H54 (cell line): ENCODE results near the gene ALG1L2.
"Not testable (repeated sequence)": the region's sequence is repeated elsewhere in the genome, so short reads cannot be mapped to it uniquely, and the experiment has no call there.

Experiments used
- DNase-seq: peaks from one replicate; pipeline ENCODE4 v3.0.0; 2011; ENCODE audit warnings: low spot score, mixed read lengths; ENCODE audit not compliant: insufficient read length
- FAIRE-seq: peaks from 3 replicates; lab custom pipeline; 2011; peaks lifted over from hg19 to GRCh38; lab: Jason Lieb, UNC
- POLR2A ChIP-seq: IDR thresholded peaks from 2 replicates; pipeline ENCODE4 v1.6.1; 2011; ENCODE audit warnings: low read depth, mild to moderate bottlenecking, low read length

The ALG1L2 gene

GRCh38 chr3:130111185-130111864 lies 29.7 kb downstream of the ALG1L2 start:
- DNase-seq (peak; percentile 40), FAIRE-seq (no peak)
- TF ChIP-seq POLR2A: peak; percentile 42; the same call in 1 of the 2 replicates

GRCh38 chr3:130111865-130112747 lies 30.5 kb downstream of the ALG1L2 start:
- FAIRE-seq, DNase-seq: not testable (repeated sequence)
- TF ChIP-seq POLR2A: 0 out of 2 replicates have a peak, but pooled peaks have one; percentile 5

GRCh38 chr3:130112748-130113073 lies 31.1 kb downstream of the ALG1L2 start:
- not testable (repeated sequence) for FAIRE-seq, DNase-seq

- not testable (repeated sequence) for FAIRE-seq, DNase-seq
These were observed 33.8 kb downstream of the ALG1L2 start for GRCh38 chr3:130115400-130115799.

- no peak for TF ChIP-seq POLR2A
- FAIRE-seq (no peak), DNase-seq (no peak)
These were observed 36.3 kb downstream of the ALG1L2 start for GRCh38 chr3:130117933-130118332.

- not testable (repeated sequence) for DNase-seq, FAIRE-seq
These were observed 38.2 kb downstream of the ALG1L2 start for GRCh38 chr3:130119824-130120223.

GRCh38 chr3:130120291-130120690 lies 38.7 kb downstream of the ALG1L2 start:
- FAIRE-seq, DNase-seq: not testable (repeated sequence)

- not testable (repeated sequence) for FAIRE-seq, DNase-seq
These were observed 41.5 kb downstream of the ALG1L2 start for GRCh38 chr3:130122891-130123775.

- DNase-seq, FAIRE-seq: not testable (repeated sequence)
These were observed 43.8 kb downstream of the ALG1L2 start for GRCh38 chr3:130125406-130125805.

- DNase-seq, FAIRE-seq: not testable (repeated sequence)
These were observed 54.7 kb downstream of the ALG1L2 start for GRCh38 chr3:130136337-130136736.

GRCh38 chr3:130137685-130138084 lies 56.1 kb downstream of the ALG1L2 start:
- DNase-seq, FAIRE-seq: not testable (repeated sequence)

- not testable (repeated sequence) for DNase-seq, FAIRE-seq
These were observed 57.4 kb downstream of the ALG1L2 start for GRCh38 chr3:130138992-130139391.

GRCh38 chr3:130140756-130141155 lies 59.1 kb downstream of the ALG1L2 start:
- not testable (repeated sequence) for FAIRE-seq

GRCh38 chr3:130143648-130144327 lies 62.2 kb downstream of the ALG1L2 start:
- DNase-seq, FAIRE-seq: not testable (repeated sequence)

More at GRCh38 chr3:130140756-130141155, 59.1 kb downstream of the ALG1L2 start:
- DNase-seq: not testable (repeated sequence)

GRCh38 chr3:130144328-130144650 lies 62.7 kb downstream of the ALG1L2 start:
- not testable (repeated sequence) for DNase-seq

GRCh38 chr3:130145456-130145855 lies 63.8 kb downstream of the ALG1L2 start:
- not testable (repeated sequence) for FAIRE-seq, DNase-seq

More at GRCh38 chr3:130144328-130144650, 62.7 kb downstream of the ALG1L2 start:
- not testable (repeated sequence) for FAIRE-seq

GRCh38 chr3:130146465-130146864 lies 64.8 kb downstream of the ALG1L2 start:
- FAIRE-seq, DNase-seq: not testable (repeated sequence)
